HUES6 (cell line): ENCODE data around the gene PLS3.
"Not testable (repeated sequence)": the region's sequence is repeated elsewhere in the genome, so short reads cannot be mapped to it uniquely, and the experiment has no call there.

Source experiments
- H3K27ac ChIP-seq: 2 replicates; pipeline ENCODE4 v1.7.0; 2013; ENCODE audit warnings: low read depth, mild to moderate bottlenecking, low read length, inconsistent platforms
- H3K27me3 ChIP-seq: 2 replicates; pipeline ENCODE4 v1.6.1; 2013; ENCODE audit warnings: low read length; ENCODE audit not compliant: control insufficient read depth, insufficient read depth
- H3K36me3 ChIP-seq: 2 replicates; pipeline ENCODE4 v1.6.1; 2013; ENCODE audit warnings: low read length; ENCODE audit not compliant: control insufficient read depth, insufficient read depth
- H3K4me1 ChIP-seq: 2 replicates; pipeline ENCODE4 v1.6.1; 2013; ENCODE audit warnings: low read length; ENCODE audit not compliant: control insufficient read depth, insufficient read depth
- H3K4me3 ChIP-seq: 2 replicates; pipeline ENCODE4 v1.5.1; 2013; ENCODE audit warnings: low read depth, low read length
- H3K9ac ChIP-seq: one replicate; pipeline ENCODE4 v1.6.1; 2013; ENCODE audit warnings: mild to moderate bottlenecking, low read length
- H3K9me3 ChIP-seq: 2 replicates; pipeline ENCODE4 v1.6.1; 2013; ENCODE audit warnings: low read depth, low read length; ENCODE audit not compliant: control insufficient read depth, insufficient read depth

Gene PLS3

DNA sequence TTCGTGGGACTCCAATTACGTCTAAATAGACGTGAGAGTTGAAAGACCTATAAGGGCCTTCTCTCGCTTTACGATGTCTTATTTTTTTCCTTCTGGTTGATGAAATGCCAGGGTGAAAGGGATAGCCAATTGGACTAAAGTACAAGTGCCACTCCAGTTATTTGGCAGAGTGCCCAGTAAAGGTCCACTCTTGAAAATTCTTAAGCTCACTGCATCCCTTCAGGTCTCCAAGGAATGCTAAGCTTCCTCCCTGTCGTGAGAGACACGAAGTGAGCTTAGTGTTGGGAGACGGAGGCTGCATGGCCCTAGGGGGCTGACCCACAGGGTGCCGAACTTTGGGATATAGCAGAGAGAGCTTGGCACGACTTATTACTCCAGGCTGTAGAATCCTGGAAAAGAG, 19.9 kb upstream of the PLS3 start:
- not testable (repeated sequence) for H3K27me3 ChIP-seq, H3K9me3 ChIP-seq, H3K4me1 ChIP-seq, H3K27ac ChIP-seq, H3K36me3 ChIP-seq, H3K9ac ChIP-seq, H3K4me3 ChIP-seq

DNA sequence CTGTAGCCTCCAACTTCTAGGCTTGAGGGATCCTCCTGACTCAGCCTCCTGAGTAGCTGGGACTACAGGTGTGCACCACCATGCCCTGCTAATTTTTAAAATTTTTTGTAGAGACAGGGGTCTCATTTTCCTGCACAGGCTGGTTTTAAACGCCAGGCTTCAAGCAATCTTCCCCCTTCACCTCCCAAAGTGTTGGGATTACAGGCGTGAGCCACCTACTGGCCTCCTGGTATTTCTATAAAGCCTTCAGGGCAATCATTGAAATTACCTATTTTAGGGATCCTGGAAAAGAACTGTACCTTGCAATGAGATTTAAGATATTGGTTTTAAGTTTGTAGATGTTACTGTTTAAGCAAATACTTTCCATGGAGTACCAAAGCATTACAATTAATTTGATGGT, 13.5 kb upstream of the PLS3 start:
- no peak overlapping the region for H3K9ac ChIP-seq
- H3K4me1 ChIP-seq: peaks cover 20% of the 10 kb centered on the region
- H3K9me3 ChIP-seq: no peaks in the 10 kb centered on the region
- no peaks in the 10 kb centered on the region; the same call in 1 of the 2 replicates for H3K27me3 ChIP-seq
- H3K4me3 ChIP-seq: no peak overlapping the region
- no peak overlapping the region for H3K27ac ChIP-seq
- H3K36me3 ChIP-seq: no peaks in the 10 kb centered on the region

DNA sequence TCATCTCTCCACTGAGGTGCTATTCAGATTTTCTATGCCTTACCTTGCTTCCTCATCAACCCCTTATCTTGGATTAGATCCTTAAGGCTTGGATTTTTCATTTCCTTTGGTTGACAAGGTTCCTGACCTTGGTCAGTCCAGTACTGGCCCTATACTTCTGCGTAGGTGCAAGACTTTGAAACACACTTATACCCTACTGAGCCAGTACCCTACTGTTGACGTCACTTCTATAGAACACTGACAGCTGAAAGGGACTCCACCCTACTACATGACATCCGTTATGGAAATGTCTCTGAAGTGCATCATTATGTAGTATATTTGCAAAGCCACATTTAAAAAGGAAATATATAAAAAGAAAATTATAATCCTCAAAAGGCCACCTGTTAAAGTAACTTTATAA, 12.0 kb upstream of the PLS3 start:
- H3K4me3 ChIP-seq: no peak overlapping the region
- H3K27ac ChIP-seq: no peak overlapping the region
- peaks cover 22% of the 10 kb centered on the region for H3K4me1 ChIP-seq
- H3K9me3 ChIP-seq: no peaks in the 10 kb centered on the region
- H3K27me3 ChIP-seq: no peaks in the 10 kb centered on the region; the same call in 1 of the 2 replicates
- H3K9ac ChIP-seq: no peak overlapping the region
- no peaks in the 10 kb centered on the region for H3K36me3 ChIP-seq

DNA sequence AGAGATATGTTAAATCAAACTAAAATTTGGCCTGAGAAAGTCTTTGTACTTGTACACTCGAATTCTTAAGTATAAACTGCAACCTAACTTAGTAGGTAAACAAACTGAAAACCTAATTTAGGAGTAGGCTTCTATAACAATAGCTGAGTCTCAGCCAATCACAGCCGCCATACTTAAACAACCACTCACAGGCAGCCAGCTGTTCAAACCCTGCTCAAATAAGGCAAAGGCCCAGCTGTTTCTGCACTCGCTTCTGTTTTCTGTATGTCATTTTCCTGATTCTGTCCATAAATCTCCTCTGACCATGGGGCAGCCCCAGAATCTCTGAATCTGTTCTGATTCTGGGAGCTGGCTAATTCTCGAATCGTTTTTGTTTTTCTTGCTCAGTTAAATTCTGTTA, 7.8 kb upstream of the PLS3 start:
- no peaks in the 10 kb centered on the region; the same call in 1 of the 2 replicates for H3K27me3 ChIP-seq

DNA sequence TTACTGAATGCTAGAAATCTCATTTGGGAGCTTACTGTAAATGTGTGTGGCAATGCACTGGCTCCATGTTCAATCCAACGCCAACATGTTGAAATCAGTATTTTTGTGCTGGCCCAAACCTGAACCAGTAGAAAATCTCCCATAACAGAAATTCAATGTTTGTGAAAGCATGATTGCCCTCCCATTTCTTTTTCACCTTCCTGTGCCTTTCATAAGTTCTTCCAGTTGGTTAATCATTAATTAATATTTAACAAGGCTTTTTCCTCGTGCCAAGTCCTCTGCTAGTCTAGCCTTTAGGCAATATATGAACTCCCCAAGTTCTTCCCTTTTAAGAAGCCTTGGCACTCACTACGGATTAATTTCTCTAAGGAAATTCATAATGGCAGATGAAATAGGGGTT, 1.3 kb upstream of the PLS3 start:
- H3K4me3 ChIP-seq: no peak overlapping the region
- peaks cover 2% of the 10 kb centered on the region; the same call in 1 of the 2 replicates for H3K27me3 ChIP-seq
- H3K9me3 ChIP-seq: no peaks in the 10 kb centered on the region
- H3K4me1 ChIP-seq: peaks cover 26% of the 10 kb centered on the region
- no peak overlapping the region for H3K27ac ChIP-seq
- no peak overlapping the region for H3K9ac ChIP-seq
- peaks cover 9% of the 10 kb centered on the region; the same call in 1 of the 2 replicates for H3K36me3 ChIP-seq

More for the DNA sequence above, 7.8 kb upstream of the PLS3 start:
- Histone ChIP-seq H3K36me3 (no peaks in the 10 kb centered on the region), H3K4me1 (peaks cover 16% of the 10 kb centered on the region), H3K9ac (no peak overlapping the region), H3K9me3 (no peaks in the 10 kb centered on the region), H3K4me3 (no peak overlapping the region), H3K27ac (no peak overlapping the region)

DNA sequence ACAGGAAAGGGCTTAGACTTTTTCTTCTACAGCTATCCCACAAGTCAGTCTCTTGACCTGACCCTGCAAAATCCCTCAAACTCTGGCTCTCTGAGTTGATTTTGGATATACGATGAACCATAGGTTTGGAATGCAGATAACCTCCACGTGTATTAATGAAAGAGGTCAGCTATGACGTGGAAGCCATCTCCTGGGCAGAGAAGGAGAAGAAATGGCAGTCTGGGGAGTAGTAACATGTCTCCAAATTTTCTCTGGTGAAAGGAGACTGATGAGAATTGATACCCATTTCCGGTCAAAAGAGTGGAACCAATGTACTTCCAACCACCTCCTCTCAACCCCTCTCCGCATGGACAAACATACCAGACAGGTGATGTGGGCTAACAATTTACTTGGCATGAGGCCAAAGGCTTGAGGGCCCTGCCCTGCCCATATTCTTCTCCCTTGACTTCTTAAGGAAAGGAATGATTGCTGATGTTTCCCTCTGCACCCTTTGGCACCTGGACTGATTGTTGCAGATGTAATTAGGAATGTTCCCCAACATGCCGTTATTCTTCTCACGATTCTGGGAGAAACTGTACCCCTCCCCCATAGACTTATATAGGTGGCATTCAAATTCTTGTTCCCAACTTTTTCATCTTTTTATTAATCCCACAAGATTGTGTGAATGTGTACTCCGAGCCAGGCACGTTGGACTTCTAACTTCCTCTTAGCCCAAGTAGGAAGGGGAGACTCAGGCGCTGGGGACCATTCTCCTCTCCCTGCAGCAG, 580 bp upstream of the PLS3 start:
- Histone ChIP-seq H3K36me3 (peaks cover 11% of the 10 kb centered on the region; the same call in 1 of the 2 replicates), H3K27me3 (peaks cover 2% of the 10 kb centered on the region; the same call in 1 of the 2 replicates), H3K27ac (no peak overlapping the region; the same call in 1 of the 2 replicates), H3K9me3 (no peaks in the 10 kb centered on the region), H3K4me3 (peak overlapping the region; percentile 94), H3K4me1 (peaks cover 26% of the 10 kb centered on the region), H3K9ac (no peak overlapping the region)

DNA sequence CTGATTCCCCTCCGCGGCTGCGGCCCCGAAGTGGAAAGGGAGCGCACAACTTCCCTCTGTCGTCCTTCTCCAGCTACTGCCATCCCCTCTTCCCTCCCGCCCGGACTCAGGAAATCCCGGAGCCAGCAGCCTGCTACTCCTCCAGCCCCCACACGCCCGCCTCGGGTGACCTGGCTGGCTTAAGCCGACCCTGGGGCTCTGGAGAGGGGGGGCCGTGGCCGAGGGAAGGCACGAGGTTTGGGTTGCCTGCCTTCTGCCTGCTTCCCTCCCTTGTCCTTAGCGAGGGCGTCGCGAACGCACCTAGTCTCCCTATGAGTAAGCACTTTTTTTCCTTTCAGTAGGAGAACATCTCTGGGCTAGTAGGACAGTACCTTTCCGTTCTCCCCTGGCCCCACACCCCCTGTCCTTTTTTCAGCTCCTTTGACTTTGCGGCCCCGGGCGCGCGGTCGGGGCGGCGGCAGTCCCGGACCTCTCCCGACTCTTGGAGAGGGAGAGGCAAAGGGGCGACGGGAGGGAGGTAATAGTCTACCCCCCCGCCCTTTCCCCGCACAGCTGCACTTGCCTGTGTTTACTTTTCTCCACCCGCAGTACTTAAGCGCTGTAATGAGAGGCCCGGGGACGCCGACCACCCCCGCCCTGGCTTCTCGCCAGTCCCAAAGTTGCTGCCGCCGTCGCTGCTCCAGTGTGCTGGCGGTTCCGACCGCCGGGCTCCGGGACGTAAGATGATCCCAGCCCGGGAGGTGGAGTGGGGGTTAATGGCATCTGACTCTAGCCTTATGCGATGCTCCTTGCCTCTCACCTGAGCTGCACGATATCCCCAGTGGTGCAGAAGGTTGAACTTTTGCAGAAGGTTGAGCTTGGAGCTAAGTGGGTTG, 868 bp downstream of the PLS3 start:
- H3K27ac ChIP-seq: peak overlapping the region; percentile 94
- no peaks in the 10 kb centered on the region for H3K9me3 ChIP-seq
- peaks cover 12% of the 10 kb centered on the region; the same call in 1 of the 2 replicates for H3K36me3 ChIP-seq
- H3K9ac ChIP-seq: peak overlapping the region; percentile 97
- peaks cover 2% of the 10 kb centered on the region; the same call in 1 of the 2 replicates for H3K27me3 ChIP-seq
- peak overlapping the region; percentile 94 for H3K4me3 ChIP-seq
- H3K4me1 ChIP-seq: peaks cover 21% of the 10 kb centered on the region

DNA sequence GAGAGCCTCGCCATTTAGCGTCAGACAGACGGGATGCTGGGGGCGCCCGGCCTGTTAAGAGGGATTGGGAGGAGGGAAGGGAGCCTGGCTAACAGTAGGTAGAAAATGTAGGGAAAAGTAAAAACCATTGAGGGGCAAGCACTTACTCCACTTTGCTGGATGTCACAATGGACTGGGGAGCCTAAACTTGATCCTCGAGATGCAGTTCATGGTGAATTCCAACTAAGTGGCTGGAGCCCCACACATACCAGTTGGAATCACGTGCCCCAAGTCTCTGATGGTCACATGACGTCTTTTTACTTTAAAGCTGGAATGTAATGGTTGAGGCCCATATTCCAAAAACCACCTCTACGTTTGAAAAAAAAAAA, 1.5 kb downstream of the PLS3 start:
- Histone ChIP-seq H3K27me3 (peaks cover 2% of the 10 kb centered on the region; the same call in 1 of the 2 replicates), H3K9me3 (no peaks in the 10 kb centered on the region), H3K27ac (peak overlapping the region; percentile 94; the same call in 1 of the 2 replicates), H3K4me3 (peak overlapping the region; percentile 94), H3K36me3 (peaks cover 16% of the 10 kb centered on the region; the same call in 1 of the 2 replicates), H3K9ac (peak overlapping the region; percentile 97), H3K4me1 (peaks cover 21% of the 10 kb centered on the region)

DNA sequence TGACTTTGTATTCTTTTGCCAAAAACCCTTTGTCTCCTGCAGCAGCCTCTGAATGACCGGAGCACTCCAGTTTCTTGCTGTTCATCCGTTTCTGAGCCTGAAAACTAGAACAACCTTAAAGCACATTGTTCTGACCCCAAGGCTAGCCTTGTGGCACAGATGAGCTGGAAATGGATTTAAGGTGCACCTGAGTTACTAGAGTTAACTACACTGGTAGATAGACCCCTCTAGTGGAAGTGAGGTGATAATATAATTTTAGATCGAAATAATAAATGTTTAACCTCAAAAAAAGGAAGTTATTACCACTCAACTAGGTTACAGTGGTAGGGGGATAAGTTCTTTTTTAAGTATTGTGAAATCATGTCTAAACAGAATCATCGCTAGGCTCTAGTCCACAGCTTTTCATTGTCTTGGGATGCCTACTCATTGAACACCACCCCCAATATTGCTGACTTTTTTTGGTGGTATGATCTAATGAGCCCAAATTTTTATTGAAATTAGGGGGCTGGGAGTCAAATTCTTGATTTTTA, 2.7 kb downstream of the PLS3 start:
- Histone ChIP-seq H3K27ac (no peak overlapping the region), H3K4me1 (peaks cover 21% of the 10 kb centered on the region), H3K4me3 (peak overlapping the region; percentile 94), H3K36me3 (peaks cover 16% of the 10 kb centered on the region; the same call in 1 of the 2 replicates), H3K27me3 (peaks cover 2% of the 10 kb centered on the region; the same call in 1 of the 2 replicates), H3K9ac (no peak overlapping the region), H3K9me3 (no peaks in the 10 kb centered on the region)

DNA sequence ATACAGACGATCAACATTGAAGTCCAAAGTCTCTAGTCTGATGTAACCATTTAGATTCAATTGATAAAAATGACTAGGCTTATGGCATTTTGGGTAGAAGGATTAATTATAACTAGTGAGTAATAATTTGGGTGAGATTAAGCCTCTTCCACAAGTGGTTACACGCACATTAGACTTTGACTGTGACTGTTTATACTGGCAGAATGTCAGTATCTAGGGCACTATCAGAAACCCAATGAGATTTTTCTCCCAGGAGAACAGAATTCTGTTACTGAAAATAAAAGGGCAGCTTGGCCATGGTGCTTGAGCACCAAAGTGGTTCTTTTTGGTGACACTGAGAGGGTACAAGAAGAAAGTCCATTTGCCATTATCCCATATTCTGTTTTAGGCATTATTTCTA, 3.3 kb downstream of the PLS3 start:
- H3K9me3 ChIP-seq: no peaks in the 10 kb centered on the region
- H3K27me3 ChIP-seq: peaks cover 2% of the 10 kb centered on the region; the same call in 1 of the 2 replicates
- H3K4me1 ChIP-seq: peaks cover 21% of the 10 kb centered on the region
- peak overlapping the region; percentile 2; the same call in 1 of the 2 replicates for H3K4me3 ChIP-seq
- H3K27ac ChIP-seq: no peak overlapping the region
- H3K36me3 ChIP-seq: peaks cover 18% of the 10 kb centered on the region; the same call in 1 of the 2 replicates
- no peak overlapping the region for H3K9ac ChIP-seq
